ENCODE data around the gene METTL23. TPM values are rescaled to one million over a fixed set of nuclear protein-coding genes. Genes with fewer than 3 reads are reported as not detected.

METTL23 gene
- total RNA-seq (2022; extraction: Qiagen RNA extraction) = 52.5 to 59.2 TPM (median 55.7 TPM) in 5 replicates

GRCh38 chr17:76726776-76727718 lies at the start of gene METTL23:
TSS of gene METTL23 (plus strand) at chr17:76726839. CDS start at chr17:76729711, 2,872 bp downstream.

GRCh38 chr17:76710863-76711611 lies 15.6 kb upstream of the METTL23 start, which contains the start of gene MXRA7:
TSS of gene MXRA7 (minus strand) at chr17:76710965. CDS start at chr17:76710946, 19 bp downstream.

GRCh38 chr17:76726231-76726775 lies 336 bp upstream of the METTL23 start, which contains the start of gene JMJD6:
TSS of gene JMJD6 (minus strand) at chr17:76726606. CDS start at chr17:76726475, 131 bp downstream.

GRCh38 chr17:76737082-76737675 lies 10.5 kb downstream of the METTL23 start, which contains the start of gene SRSF2:
TSS of gene SRSF2 (minus strand) at chr17:76737331. CDS start at chr17:76737160, 171 bp downstream.

GRCh38 chr17:76737676-76738467 lies 11.2 kb downstream of the METTL23 start, which contains the start of gene MFSD11:
TSS of gene MFSD11 (plus strand) at chr17:76738119. CDS start at chr17:76738353, 234 bp downstream.

Other genes starting within 250 kb of the METTL23 start
- gene RHBDF2, start 225.4 kb upstream of the METTL23 start, total RNA-seq (2022; extraction: Qiagen RNA extraction) = 44.4 to 74.5 TPM (median 63.2 TPM) in 5 replicates
- 0.71 to 1.4 TPM (median 0.98 TPM) in 5 replicates for gene CYGB, start 189.1 kb upstream of the METTL23 start, total RNA-seq (2022; extraction: Qiagen RNA extraction)
- not detected in 5 replicates for gene PRCD, start 186.8 kb upstream of the METTL23 start, total RNA-seq (2022; extraction: Qiagen RNA extraction)
- gene ST6GALNAC2, start 141.0 kb upstream of the METTL23 start, total RNA-seq (2022; extraction: Qiagen RNA extraction) = 0.38 to 0.75 TPM (median 0.51 TPM) in 5 replicates
- gene ST6GALNAC1, start 83.1 kb upstream of the METTL23 start, total RNA-seq (2022; extraction: Qiagen RNA extraction) = 0.14 to 0.75 TPM (median 0.52 TPM) in 5 replicates
- gene MXRA7, start 15.9 kb upstream of the METTL23 start, total RNA-seq (2022; extraction: Qiagen RNA extraction) = 53.9 to 74.6 TPM (median 60.7 TPM) in 5 replicates
- 70.4 to 78.5 TPM (median 75.4 TPM) in 5 replicates for gene JMJD6, start 233 bp upstream of the METTL23 start, total RNA-seq (2022; extraction: Qiagen RNA extraction)
- gene SRSF2, start 10.5 kb downstream of the METTL23 start, total RNA-seq (2022; extraction: Qiagen RNA extraction) = 325 to 421 TPM (median 394 TPM) in 5 replicates
- 17.3 to 22.8 TPM (median 21.0 TPM) in 5 replicates for gene MFSD11, start 11.3 kb downstream of the METTL23 start, total RNA-seq (2022; extraction: Qiagen RNA extraction)
- gene MGAT5B, start 141.6 kb downstream of the METTL23 start, total RNA-seq (2022; extraction: Qiagen RNA extraction) = 13.7 to 21.3 TPM (median 20.9 TPM) in 5 replicates

Measured in A549 treated with dexamethasone at 1 μM for 4 hours (cell line).